Breast epithelium (tissue), 3 donors: ENCODE data around the gene CTNNA3.

Experiments
- POLR2A ChIP-seq: fragments of 450-650 bp; IDR thresholded peaks from one replicate; pipeline ENCODE4 v1.6.1; 2016; ENCODE audit warnings: antibody characterized with exemption, mild to moderate bottlenecking, moderate library complexity
- TF ChIP-seq, protein P1 (sequence below), 3 donors: fragments of 450-650 bp; IDR thresholded peaks; one replicate each; pipeline ENCODE4 v1.5.1; 2016 to 2017; ENCODE audit warnings: antibody characterized with exemption in 3 of 3, mild to moderate bottlenecking in 3 of 3, moderate library complexity in 3 of 3

DNA sequence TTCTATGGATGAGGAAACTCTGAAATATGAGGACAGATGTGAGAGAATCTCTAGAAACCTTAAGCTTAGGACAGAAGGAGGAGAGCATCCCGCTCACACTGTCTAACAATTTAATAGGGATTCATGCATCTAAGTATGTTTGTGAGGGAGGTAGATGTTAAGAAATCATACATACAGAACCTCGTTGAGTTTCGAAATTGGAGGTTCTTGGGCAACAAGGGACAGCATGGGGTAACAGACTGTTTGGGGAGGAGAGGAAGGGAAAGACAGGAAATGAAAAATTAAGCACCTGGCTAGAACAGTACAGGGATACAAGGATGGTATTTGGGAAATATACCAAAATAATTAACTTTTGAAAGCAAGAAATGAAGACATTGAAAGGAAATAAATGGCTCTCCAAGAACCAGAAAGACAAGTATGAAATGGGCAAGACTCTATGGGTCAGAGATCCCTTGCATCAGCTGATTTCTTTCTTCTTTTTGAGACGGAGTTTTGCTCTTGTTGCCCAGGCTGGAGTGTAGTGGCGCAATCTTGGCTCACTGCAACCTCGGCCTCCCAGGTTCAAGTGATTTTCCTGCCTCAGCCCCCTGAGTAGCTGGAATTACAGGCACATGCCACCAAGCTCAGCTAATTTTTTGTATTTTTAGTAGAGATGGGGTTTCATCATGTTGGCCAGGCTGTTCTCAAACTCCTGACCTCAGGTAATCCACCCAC is 207.9 kb downstream of the CTNNA3 start:
- no peak for TF ChIP-seq POLR2A
- TF ChIP-seq, protein P1, sequence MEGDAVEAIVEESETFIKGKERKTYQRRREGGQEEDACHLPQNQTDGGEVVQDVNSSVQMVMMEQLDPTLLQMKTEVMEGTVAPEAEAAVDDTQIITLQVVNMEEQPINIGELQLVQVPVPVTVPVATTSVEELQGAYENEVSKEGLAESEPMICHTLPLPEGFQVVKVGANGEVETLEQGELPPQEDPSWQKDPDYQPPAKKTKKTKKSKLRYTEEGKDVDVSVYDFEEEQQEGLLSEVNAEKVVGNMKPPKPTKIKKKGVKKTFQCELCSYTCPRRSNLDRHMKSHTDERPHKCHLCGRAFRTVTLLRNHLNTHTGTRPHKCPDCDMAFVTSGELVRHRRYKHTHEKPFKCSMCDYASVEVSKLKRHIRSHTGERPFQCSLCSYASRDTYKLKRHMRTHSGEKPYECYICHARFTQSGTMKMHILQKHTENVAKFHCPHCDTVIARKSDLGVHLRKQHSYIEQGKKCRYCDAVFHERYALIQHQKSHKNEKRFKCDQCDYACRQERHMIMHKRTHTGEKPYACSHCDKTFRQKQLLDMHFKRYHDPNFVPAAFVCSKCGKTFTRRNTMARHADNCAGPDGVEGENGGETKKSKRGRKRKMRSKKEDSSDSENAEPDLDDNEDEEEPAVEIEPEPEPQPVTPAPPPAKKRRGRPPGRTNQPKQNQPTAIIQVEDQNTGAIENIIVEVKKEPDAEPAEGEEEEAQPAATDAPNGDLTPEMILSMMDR (IDR thresholded peaks at IDR 0.05): no peak
